Activated CD4-positive, alpha-beta T cell treated with anti-CD3 and anti-CD28 coated beads, Interleukin-10, Interleukin-2, amounts not matched to agents 100 ng/mL and 50 ng/mL, durations not matched to agents 16 hours and 8 hours (primary cell): Measurements from ENCODE around the gene LDB3.

Experiments
- DNase-seq: peaks from one replicate; pipeline ENCODE4 v3.0.0-alpha.2; 2020

LDB3 gene

GRCh38 chr10:86742230-86742629 is 73.9 kb downstream of the LDB3 start:
- no peak for DNase-seq

GRCh38 chr10:86744067-86744725 is 75.9 kb downstream of the LDB3 start:
- DNase-seq: no peak

GRCh38 chr10:86747796-86748581 is 79.7 kb downstream of the LDB3 start:
- no peak for DNase-seq

GRCh38 chr10:86749854-86750253 is 81.5 kb downstream of the LDB3 start:
- DNase-seq: no peak

GRCh38 chr10:86751477-86751876 is 83.2 kb downstream of the LDB3 start:
- no peak for DNase-seq

GRCh38 chr10:86752311-86752710 is 84.0 kb downstream of the LDB3 start:
- DNase-seq: no peak

GRCh38 chr10:86753051-86753450 is 84.7 kb downstream of the LDB3 start:
- DNase-seq: no peak

GRCh38 chr10:86753638-86754434 is 85.5 kb downstream of the LDB3 start:
- DNase-seq: no peak

GRCh38 chr10:86755454-86755739 is 87.1 kb downstream of the LDB3 start:
- no peak for DNase-seq

- peak; percentile 92 for DNase-seq
Measured at GRCh38 chr10:86755740-86756510, 87.6 kb downstream of the LDB3 start.

- no peak for DNase-seq
Measured at GRCh38 chr10:86756511-86757112, 88.3 kb downstream of the LDB3 start, which contains the start of gene BMPR1A. Gene BMPR1A (plus strand): TSS chr10:86756619. CDS start chr10:86876019, 119,400 bp downstream.

GRCh38 chr10:86757113-86757972 is 89.0 kb downstream of the LDB3 start:
- peak; percentile 15 for DNase-seq

- no peak for DNase-seq
Measured at GRCh38 chr10:86758189-86759072, 90.1 kb downstream of the LDB3 start.

GRCh38 chr10:86759073-86759672 is 90.9 kb downstream of the LDB3 start:
- no peak for DNase-seq

- no peak for DNase-seq
Measured at GRCh38 chr10:86763404-86763803, 95.1 kb downstream of the LDB3 start.

GRCh38 chr10:86765548-86765947 is 97.2 kb downstream of the LDB3 start:
- no peak for DNase-seq

GRCh38 chr10:86768412-86769062 is 100.2 kb downstream of the LDB3 start:
- DNase-seq: no peak

- no peak for DNase-seq
Measured at GRCh38 chr10:86769991-86770390, 101.7 kb downstream of the LDB3 start.

- no peak for DNase-seq
Measured at GRCh38 chr10:86770412-86770960, 102.2 kb downstream of the LDB3 start.
